COR-L47 (cell line): ENCODE data around the gene IER5.
A peak's percentile ranks its signal among the peaks of the same experiment; 100 is the strongest.

Experiments
- DNase-seq: peaks from one replicate; lab custom pipeline; 2025; lab: John Stamatoyannopoulos, UW

Gene IER5

DNA sequence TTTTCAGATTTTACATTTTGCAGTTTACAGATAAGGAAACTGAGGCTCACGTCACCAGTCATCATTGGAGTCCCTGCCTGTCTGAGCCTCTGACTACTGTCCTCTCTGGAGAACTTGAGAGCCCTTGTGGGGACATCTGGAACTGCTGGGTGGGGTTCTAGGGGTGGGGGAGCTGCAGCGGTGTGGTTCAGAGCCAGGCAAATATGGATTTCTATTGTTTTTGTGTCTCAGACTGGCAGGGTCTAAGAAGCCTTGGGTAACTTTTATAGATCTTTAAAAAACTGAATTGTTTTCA is 46.9 kb downstream of the IER5 start:
- peak; percentile 42 for DNase-seq

DNA sequence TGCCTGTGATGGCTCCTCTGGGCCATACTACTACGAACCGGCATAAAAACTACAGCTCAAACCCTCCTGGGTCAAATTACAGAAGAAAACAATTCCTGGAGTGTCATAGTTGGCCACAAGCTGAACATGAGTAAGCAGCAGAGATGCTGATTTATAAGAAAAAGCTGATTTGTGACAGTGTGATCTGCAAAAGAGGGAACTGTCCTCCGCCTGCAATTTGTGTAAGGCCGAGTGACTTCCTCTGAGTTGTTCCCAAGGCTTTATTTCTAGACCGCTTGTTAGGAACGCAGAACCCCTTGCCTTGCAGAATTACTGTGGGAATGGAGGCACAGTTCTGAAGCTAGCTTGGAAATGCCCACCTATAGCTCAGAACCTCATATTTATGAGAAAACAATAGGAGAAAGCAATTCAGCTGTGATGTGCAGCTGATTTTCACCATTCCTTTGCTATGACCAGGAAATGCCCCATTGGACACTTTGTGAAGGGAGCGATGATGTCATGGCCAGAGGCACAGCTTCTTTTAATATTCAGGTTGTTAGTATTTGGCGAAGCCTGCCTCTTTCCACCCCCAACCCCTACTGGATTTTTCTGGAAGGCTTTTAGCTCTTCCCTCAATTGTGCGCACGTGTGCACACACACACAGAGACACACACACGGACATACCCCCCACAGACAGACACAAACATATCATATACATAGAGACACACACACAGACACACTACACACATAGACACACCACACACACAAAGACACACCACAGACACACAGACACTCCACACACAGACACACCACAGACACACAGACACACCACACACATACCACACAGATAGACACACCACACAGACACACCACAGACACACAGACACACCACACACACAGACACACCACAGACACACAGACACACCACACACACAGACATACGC is 47.6 kb downstream of the IER5 start:
- no peak for DNase-seq

- no peak for DNase-seq
Observed at GRCh38 chr1:181136738-181137122, 48.2 kb downstream of the IER5 start.

DNA sequence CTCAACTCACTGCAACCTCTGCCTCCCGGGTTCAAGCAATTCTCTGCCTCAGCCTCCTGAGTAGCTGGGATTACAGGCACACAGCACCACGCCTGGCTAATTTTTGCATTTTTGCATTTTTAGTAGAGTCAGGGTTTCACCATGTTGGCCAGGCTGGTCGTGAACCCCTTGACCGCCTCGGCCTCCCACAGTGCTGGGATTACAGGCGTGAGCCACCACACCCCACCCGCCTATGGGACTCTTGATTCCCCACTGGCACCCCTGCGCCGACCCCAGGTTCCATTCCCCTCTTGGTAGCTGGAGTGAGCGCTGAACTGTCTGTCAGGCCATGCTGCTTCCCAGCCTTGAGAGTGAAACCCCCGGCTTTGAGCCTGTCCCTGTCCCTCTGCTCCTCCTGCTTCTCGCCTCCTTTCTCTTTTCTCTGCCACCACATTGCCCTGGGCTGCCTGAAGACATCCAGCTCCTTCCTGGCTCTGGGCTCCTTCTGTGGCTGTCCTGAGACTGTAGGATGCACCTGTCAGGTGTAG is 48.8 kb downstream of the IER5 start:
- DNase-seq: no peak

- DNase-seq: no peak
Observed at GRCh38 chr1:181139631-181140061, 51.1 kb downstream of the IER5 start.

DNA sequence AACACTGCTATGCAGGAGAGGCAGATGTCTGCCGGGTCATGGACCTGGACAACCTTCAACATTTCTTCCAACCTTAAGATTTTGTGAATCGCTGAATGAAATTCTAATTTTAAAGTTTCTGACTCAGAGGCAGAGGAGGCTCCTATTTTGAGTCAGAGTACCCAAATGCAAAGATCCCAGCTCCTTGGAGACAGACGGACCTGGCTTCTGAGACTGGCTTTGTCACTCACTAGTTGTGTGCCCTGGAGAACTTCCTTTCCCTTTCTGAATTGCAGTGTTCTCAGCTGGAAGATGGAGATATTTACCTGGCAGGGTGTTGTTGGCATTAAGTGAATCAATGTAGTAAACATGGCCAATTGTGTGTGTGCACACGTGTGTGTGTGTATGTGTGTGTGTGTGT is 51.9 kb downstream of the IER5 start:
- DNase-seq: no peak

- DNase-seq: no peak
Observed at GRCh38 chr1:181140891-181141290, 52.4 kb downstream of the IER5 start.

DNA sequence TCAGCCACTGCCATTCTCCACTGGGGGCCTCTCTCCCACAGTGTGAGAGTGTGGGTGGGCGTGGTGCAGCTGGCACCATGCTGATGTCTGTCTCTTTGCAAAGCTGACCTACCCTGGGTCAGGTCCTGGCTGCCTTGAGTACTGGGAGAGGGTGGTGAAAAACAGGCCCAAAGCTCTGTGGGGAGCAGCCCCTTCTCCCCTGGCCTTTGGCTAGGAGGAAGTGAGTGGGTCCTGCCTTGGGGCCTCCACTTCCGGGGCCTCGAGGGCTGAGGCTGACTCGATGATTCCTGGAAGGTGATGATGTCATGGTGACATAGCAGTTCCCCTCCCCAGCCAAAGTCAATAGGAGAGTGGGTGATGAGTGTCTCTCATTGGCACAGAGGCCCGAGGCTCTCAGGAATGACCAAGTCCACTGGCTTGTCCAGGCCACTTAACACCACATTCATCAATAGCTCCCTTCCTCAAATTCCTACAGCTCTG is 53.0 kb downstream of the IER5 start:
- DNase-seq: peak; percentile 36
